ENCODE data around the gene KIF16B. TPM values are rescaled to one million over a fixed set of nuclear protein-coding genes. Genes with fewer than 3 reads are reported as not detected.

KIF16B gene
- total and polyA plus RNA-seq, 9 of the 15 experiments (the other 6 are each of a cell fraction or from before 2014, with no cell fraction given), result 1.00 to 10.6 (median 8.5) TPM

DNA sequence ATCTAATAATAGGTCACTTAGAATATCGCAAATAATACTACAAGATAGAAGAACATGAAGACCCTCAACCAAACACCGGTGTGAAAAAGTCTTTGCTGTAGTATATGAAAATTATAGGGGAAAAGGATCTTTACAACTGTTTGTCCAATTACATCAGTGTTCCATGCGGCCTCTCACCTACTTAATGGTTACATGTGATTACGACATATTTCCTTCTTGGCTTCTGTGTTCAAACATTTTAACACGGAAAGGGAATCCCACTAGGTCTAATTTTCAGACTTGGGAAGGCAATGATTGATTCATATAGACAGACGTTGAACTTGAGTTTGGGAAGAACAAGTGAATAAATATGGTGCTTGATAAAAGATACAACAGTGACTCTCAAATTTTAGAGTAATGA lies 273.4 kb downstream of the KIF16B start:
- Histone ChIP-seq H3K36me3 (ENCODE audit: control insufficient read depth, insufficient read depth, low read length) (no peaks in the 10 kb centered on the region), H3K4me2 (ENCODE audit: insufficient read depth, low read length) (no peak overlapping the region), H3K9me1 (ENCODE audit: control insufficient read depth, insufficient read depth, low read length) (no peaks in the 10 kb centered on the region), H3K4me3 (no peak overlapping the region), H2AFZ (ENCODE audit: low read depth, low read length) (no peak overlapping the region), H3K9me3 (replicated peaks; ENCODE audit: control insufficient read depth, insufficient read depth, low read depth, low read length) (no peaks in the 10 kb centered on the region), H3K27me3 (ENCODE audit: control insufficient read depth in 2 of 2, insufficient read depth in 2 of 2, low read length in 2 of 2) (no peaks in the 10 kb centered on the region), H4K20me1 (replicated peaks; ENCODE audit: control insufficient read depth, insufficient read depth, low read length) (no peaks in the 10 kb centered on the region), H3K4me1 (replicated peaks in 1 of 2; ENCODE audit: control insufficient read depth in 2 of 2, insufficient read depth in 2 of 2, low read length in 2 of 2) (no peaks in the 10 kb centered on the region), H3K79me2 (ENCODE audit: control insufficient read depth, insufficient read depth, low read length) (no peaks in the 10 kb centered on the region), H3K27ac (ENCODE audit: extremely low read depth, low read depth, low read length) (no peak overlapping the region), H3K9ac (ENCODE audit: insufficient read depth in 1 of 2, low read depth in 2 of 2, low read length in 2 of 2) (no peak overlapping the region)
- ChIA-PET CTCF (ENCODE audit: low intra/inter-chr PET ratio) (no interaction called here), POLR2A (no interaction called here)
- intact Hi-C loops (cut with micrococcal nuclease) (no loop called here), in situ Hi-C loops (cut with MboI) (no loop called here)
- ATAC-seq (no peak), DNase-seq (ENCODE audit: extremely low read depth in 1 of 4, low spot score in 3 of 4) (no peak), FAIRE-seq (no peak)
- TF ChIP-seq CEBPG (CRISPR knock-in tag; IDR thresholded peaks at IDR 0.05) (no peak), CEBPG (tag; conservative IDR thresholded peaks at IDR 0.05 in 1 of 2, IDR thresholded peaks at IDR 0.05 in 1 of 2) (0 out of 4 replicates have a peak, but pooled peaks of 1 of the 2 experiments have one; percentile 13), ZKSCAN8 (CRISPR knock-in tag; IDR thresholded peaks at IDR 0.05) (no peak)
- WGBS (ENCODE audit: insufficient coverage, low coverage, missing lambda C conversion rate), result 38% methylated on average over 6 of the region's 6 CpGs
- BruUV-seq (replicated peaks), result no TSS peak

DNA sequence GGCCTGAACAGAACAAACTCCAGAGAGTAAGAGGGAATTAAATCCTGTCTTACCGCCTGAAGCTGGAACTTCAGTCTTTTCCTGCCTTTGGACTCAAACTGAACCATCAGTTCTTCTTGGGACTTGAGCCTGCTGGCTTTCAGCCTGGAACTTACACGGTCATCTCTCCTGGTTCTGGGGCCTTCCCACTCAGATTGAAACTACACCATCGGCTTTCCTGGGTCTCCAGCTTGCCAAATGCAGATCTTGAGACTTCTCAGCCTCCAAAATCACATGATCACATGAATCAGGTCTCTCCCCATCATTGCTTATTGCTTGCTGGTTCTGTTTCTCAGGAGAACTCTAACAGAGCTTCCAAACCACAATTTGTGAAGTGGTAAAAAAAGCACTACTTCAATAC lies 276.3 kb downstream of the KIF16B start:
- Histone ChIP-seq H3K9me1 (ENCODE audit: control insufficient read depth, insufficient read depth, low read length) (no peaks in the 10 kb centered on the region), H3K79me2 (ENCODE audit: control insufficient read depth, insufficient read depth, low read length) (no peaks in the 10 kb centered on the region), H3K36me3 (ENCODE audit: control insufficient read depth, insufficient read depth, low read length) (no peaks in the 10 kb centered on the region), H3K4me1 (replicated peaks in 1 of 2; ENCODE audit: control insufficient read depth in 2 of 2, insufficient read depth in 2 of 2, low read length in 2 of 2) (no peaks in the 10 kb centered on the region), H3K9ac (ENCODE audit: insufficient read depth in 1 of 2, low read depth in 2 of 2, low read length in 2 of 2) (no peak overlapping the region), H4K20me1 (replicated peaks; ENCODE audit: control insufficient read depth, insufficient read depth, low read length) (no peaks in the 10 kb centered on the region), H3K9me3 (replicated peaks; ENCODE audit: control insufficient read depth, insufficient read depth, low read depth, low read length) (no peaks in the 10 kb centered on the region), H3K27me3 (ENCODE audit: control insufficient read depth in 2 of 2, insufficient read depth in 2 of 2, low read length in 2 of 2) (no peaks in the 10 kb centered on the region), H2AFZ (ENCODE audit: low read depth, low read length) (no peak overlapping the region), H3K4me2 (ENCODE audit: insufficient read depth, low read length) (no peak overlapping the region), H3K27ac (ENCODE audit: extremely low read depth, low read depth, low read length) (no peak overlapping the region), H3K4me3 (no peak overlapping the region)
- TF ChIP-seq, protein P1, sequence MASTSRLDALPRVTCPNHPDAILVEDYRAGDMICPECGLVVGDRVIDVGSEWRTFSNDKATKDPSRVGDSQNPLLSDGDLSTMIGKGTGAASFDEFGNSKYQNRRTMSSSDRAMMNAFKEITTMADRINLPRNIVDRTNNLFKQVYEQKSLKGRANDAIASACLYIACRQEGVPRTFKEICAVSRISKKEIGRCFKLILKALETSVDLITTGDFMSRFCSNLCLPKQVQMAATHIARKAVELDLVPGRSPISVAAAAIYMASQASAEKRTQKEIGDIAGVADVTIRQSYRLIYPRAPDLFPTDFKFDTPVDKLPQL (IDR thresholded peaks at IDR 0.05; ENCODE audit: extremely low read depth, insufficient read length), result no peak
- no peak for TF ChIP-seq ZNF696 (CRISPR knock-in tag; conservative IDR thresholded peaks at IDR 0.05)
- TF ChIP-seq ZBTB49 (CRISPR knock-in tag; IDR thresholded peaks at IDR 0.05; ENCODE audit: borderline replicate concordance), result no peak
- TF ChIP-seq NFRKB (IDR thresholded peaks at IDR 0.05; ENCODE audit: low read depth), result no peak
- TF ChIP-seq ZNF354B (CRISPR knock-in tag; IDR thresholded peaks at IDR 0.05), result no peak
- no peak for TF ChIP-seq ZKSCAN3 (CRISPR knock-in tag; IDR thresholded peaks at IDR 0.05)
- no peak for TF ChIP-seq ZNF316 (IDR thresholded peaks at IDR 0.05)
- TF ChIP-seq, protein P2, sequence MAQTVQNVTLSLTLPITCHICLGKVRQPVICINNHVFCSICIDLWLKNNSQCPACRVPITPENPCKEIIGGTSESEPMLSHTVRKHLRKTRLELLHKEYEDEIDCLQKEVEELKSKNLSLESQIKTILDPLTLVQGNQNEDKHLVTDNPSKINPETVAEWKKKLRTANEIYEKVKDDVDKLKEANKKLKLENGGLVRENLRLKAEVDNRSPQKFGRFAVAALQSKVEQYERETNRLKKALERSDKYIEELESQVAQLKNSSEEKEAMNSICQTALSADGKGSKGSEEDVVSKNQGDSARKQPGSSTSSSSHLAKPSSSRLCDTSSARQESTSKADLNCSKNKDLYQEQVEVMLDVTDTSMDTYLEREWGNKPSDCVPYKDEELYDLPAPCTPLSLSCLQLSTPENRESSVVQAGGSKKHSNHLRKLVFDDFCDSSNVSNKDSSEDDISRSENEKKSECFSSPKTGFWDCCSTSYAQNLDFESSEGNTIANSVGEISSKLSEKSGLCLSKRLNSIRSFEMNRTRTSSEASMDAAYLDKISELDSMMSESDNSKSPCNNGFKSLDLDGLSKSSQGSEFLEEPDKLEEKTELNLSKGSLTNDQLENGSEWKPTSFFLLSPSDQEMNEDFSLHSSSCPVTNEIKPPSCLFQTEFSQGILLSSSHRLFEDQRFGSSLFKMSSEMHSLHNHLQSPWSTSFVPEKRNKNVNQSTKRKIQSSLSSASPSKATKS (CRISPR knock-in tag; IDR thresholded peaks at IDR 0.05), result no peak
- in situ Hi-C loops (cut with MboI), result no loop called here
- FAIRE-seq (no peak), DNase-seq (ENCODE audit: extremely low read depth in 1 of 4, low spot score in 3 of 4) (no peak), ATAC-seq (no peak)
- intact Hi-C loops (cut with micrococcal nuclease), result no loop called here
- no TSS peak for BruUV-seq (replicated peaks)
- CTCF ChIA-PET (ENCODE audit: low intra/inter-chr PET ratio), result no interaction called here
- WGBS (ENCODE audit: insufficient coverage, low coverage, missing lambda C conversion rate), result 37% methylated on average over 3 of the region's 3 CpGs
- POLR2A ChIA-PET, result interaction anchor here (0.6 kb wide), 1 partner anchor 901 kb away, joined by 3 read pairs; no protein-coding TSS in a partner anchor
